ENCODE results near the gene ATP10B.

The ATP10B gene

GRCh38 chr5:160835376-160835775 lies 16.6 kb downstream of the ATP10B start:
- Histone ChIP-seq H3K9me3 (ENCODE audit: low read length) (no peaks in the 10 kb centered on the region), H3K4me1 (ENCODE audit: insufficient read depth, low read length, severe bottlenecking) (no peaks in the 10 kb centered on the region)

DNA sequence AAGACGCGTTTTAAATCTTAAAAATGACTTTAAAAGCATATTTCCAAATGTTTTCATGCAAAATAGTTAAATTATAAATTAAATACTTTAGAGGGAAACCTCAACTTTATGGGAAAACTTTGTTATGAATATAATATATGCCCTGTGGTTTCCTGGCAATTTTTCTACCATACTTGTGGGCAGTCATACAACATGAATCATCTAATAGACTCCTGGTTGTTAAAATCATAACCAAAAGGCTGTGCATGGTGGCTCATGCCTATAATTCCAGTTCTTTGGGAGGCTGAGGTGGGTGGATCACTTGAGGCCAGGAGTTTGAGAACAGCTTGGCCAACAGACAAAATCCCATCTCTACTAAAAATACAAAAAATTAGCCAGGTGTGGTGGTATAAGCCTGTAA lies 18.2 kb downstream of the ATP10B start:
- Histone ChIP-seq H3K4me3 (ENCODE audit: low read depth, low read length, poor library complexity, severe bottlenecking) (no peak overlapping the region), H3K9ac (ENCODE audit: low read length) (no peak overlapping the region), H3K4me1 (ENCODE audit: insufficient read depth, low read length, severe bottlenecking) (no peaks in the 10 kb centered on the region), H3K9me3 (ENCODE audit: low read length) (no peaks in the 10 kb centered on the region), H2AFZ (ENCODE audit: low read length) (no peak overlapping the region), H3K27me3 (ENCODE audit: insufficient read depth, low read length) (no peaks in the 10 kb centered on the region), H3K9me2 (ENCODE audit: low read depth, low read length) (no peaks in the 10 kb centered on the region), H3K36me3 (ENCODE audit: insufficient read depth, low read length) (no peaks in the 10 kb centered on the region), H3K79me2 (ENCODE audit: insufficient read depth, low read length) (no peaks in the 10 kb centered on the region), H4K20me1 (ENCODE audit: insufficient read depth, low read length) (no peaks in the 10 kb centered on the region), H3K4me2 (ENCODE audit: low read length) (no peak overlapping the region), H3K27ac (ENCODE audit: low read depth, low read length, poor library complexity, severe bottlenecking) (no peak overlapping the region), H3F3A (ENCODE audit: insufficient read depth, low read length) (no peaks in the 10 kb centered on the region)
- TF ChIP-seq EZH2 (IDR thresholded peaks at IDR 0.05; ENCODE audit: borderline replicate concordance, low read length) (no peak), CTCF (IDR thresholded peaks at IDR 0.05; ENCODE audit: low read length) (no peak)

More at GRCh38 chr5:160835376-160835775, 16.6 kb downstream of the ATP10B start:
- no peaks in the 10 kb centered on the region for H3K27me3 ChIP-seq (ENCODE audit: insufficient read depth, low read length)
- TF ChIP-seq CTCF (IDR thresholded peaks at IDR 0.05; ENCODE audit: low read length) (no peak), EZH2 (IDR thresholded peaks at IDR 0.05; ENCODE audit: borderline replicate concordance, low read length) (no peak)
- no peaks in the 10 kb centered on the region for H3K79me2 ChIP-seq (ENCODE audit: insufficient read depth, low read length)
- no peak overlapping the region for H3K27ac ChIP-seq (ENCODE audit: low read depth, low read length, poor library complexity, severe bottlenecking)
- H3K36me3 ChIP-seq (ENCODE audit: insufficient read depth, low read length): no peaks in the 10 kb centered on the region
- H4K20me1 ChIP-seq (ENCODE audit: insufficient read depth, low read length): no peaks in the 10 kb centered on the region
- H2AFZ ChIP-seq (ENCODE audit: low read length): no peak overlapping the region
- no peak overlapping the region for H3K9ac ChIP-seq (ENCODE audit: low read length)
- H3K4me2 ChIP-seq (ENCODE audit: low read length): no peak overlapping the region
- H3K4me3 ChIP-seq (ENCODE audit: low read depth, low read length, poor library complexity, severe bottlenecking): no peak overlapping the region
- H3F3A ChIP-seq (ENCODE audit: insufficient read depth, low read length): no peaks in the 10 kb centered on the region
- H3K9me2 ChIP-seq (ENCODE audit: low read depth, low read length): no peaks in the 10 kb centered on the region

GRCh38 chr5:160831801-160832200 lies 20.2 kb downstream of the ATP10B start:
- Histone ChIP-seq H3K9me3 (ENCODE audit: low read length) (no peaks in the 10 kb centered on the region), H3K9me2 (ENCODE audit: low read depth, low read length) (no peaks in the 10 kb centered on the region), H2AFZ (ENCODE audit: low read length) (no peak overlapping the region), H3K9ac (ENCODE audit: low read length) (no peak overlapping the region), H3K27me3 (ENCODE audit: insufficient read depth, low read length) (no peaks in the 10 kb centered on the region), H3K4me3 (ENCODE audit: low read depth, low read length, poor library complexity, severe bottlenecking) (no peak overlapping the region), H3K79me2 (ENCODE audit: insufficient read depth, low read length) (no peaks in the 10 kb centered on the region), H3F3A (ENCODE audit: insufficient read depth, low read length) (no peaks in the 10 kb centered on the region), H3K4me1 (ENCODE audit: insufficient read depth, low read length, severe bottlenecking) (no peaks in the 10 kb centered on the region), H3K4me2 (ENCODE audit: low read length) (no peak overlapping the region), H4K20me1 (ENCODE audit: insufficient read depth, low read length) (no peaks in the 10 kb centered on the region), H3K36me3 (ENCODE audit: insufficient read depth, low read length) (no peaks in the 10 kb centered on the region), H3K27ac (ENCODE audit: low read depth, low read length, poor library complexity, severe bottlenecking) (no peak overlapping the region)
- no peak for TF ChIP-seq CTCF (IDR thresholded peaks at IDR 0.05; ENCODE audit: low read length)
- TF ChIP-seq EZH2 (IDR thresholded peaks at IDR 0.05; ENCODE audit: borderline replicate concordance, low read length): no peak
